ENCODE results near the gene CLIC4. TPM values are rescaled to one million over a fixed set of nuclear protein-coding genes. Genes with fewer than 3 reads are reported as not detected.

Gene CLIC4
- total and polyA plus RNA-seq, 2 experiments from 2014 or later: 92.5 to 308 TPM

DNA sequence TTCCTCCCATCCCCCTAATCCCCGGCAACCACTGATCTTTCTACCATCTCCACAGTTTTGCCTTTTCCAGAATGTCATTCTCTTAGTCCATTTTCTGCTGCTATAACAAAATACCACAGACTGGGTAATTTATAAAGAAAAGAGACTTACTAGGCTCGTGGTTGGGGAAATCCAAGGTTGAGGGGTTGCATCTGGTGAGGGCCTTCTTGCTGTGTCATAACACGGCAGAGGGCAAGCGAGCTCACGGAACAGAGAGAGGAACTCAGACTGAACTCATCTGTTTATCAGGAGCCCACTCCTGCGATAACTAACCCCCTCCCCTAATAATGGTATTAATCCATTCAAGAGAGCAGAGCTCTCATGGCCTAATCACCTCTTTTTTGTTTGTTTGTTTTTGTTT is 132.8 kb downstream of the CLIC4 start:
- H3K4me2 ChIP-seq: no peak overlapping the region
- Mint-ChIP-seq H3K27ac (no peak overlapping the region), H3K9me3 (no peaks in the 10 kb centered on the region), H3K27me3 (ENCODE audit: insufficient read depth, low read depth, poor library complexity) (peaks cover 1% of the 10 kb centered on the region), H3K4me3 (no peak overlapping the region), H3K4me1 (peaks cover 3% of the 10 kb centered on the region), H3K36me3 (ENCODE audit: low read depth) (no peaks in the 10 kb centered on the region)
- no peaks in the 10 kb centered on the region for H3F3A ChIP-seq (replicated peaks; ENCODE audit: low read depth)
- no peaks in the 10 kb centered on the region for H3K79me2 ChIP-seq (replicated peaks; ENCODE audit: insufficient read depth)
- H3K27ac ChIP-seq (ENCODE audit: low read depth): no peak overlapping the region
- H3K27me3 ChIP-seq (ENCODE audit: insufficient read depth): no peaks in the 10 kb centered on the region
- no peaks in the 10 kb centered on the region for H3K36me3 ChIP-seq (ENCODE audit: insufficient read depth)
- H2AFZ ChIP-seq: no peak overlapping the region
- ATAC-seq (no peak), DNase-seq (ENCODE audit: low spot score) (no peak)
- no peaks in the 10 kb centered on the region for H3K9me2 ChIP-seq (ENCODE audit: insufficient read depth)
- no peak overlapping the region for H3K4me3 ChIP-seq
- H3K4me1 ChIP-seq (ENCODE audit: insufficient read depth): no peaks in the 10 kb centered on the region
- TF ChIP-seq ZNF114 (CRISPR knock-in tag; IDR thresholded peaks at IDR 0.05): no peak
- H4K20me1 ChIP-seq (replicated peaks; ENCODE audit: insufficient read depth): no peaks in the 10 kb centered on the region

GRCh38 chr1:24878775-24879742 is 133.8 kb downstream of the CLIC4 start:
- Mint-ChIP-seq H3K36me3 (ENCODE audit: low read depth) (no peaks in the 10 kb centered on the region), H3K4me3 (no peak overlapping the region), H3K9me3 (no peaks in the 10 kb centered on the region), H3K27ac (no peak overlapping the region), H3K27me3 (ENCODE audit: insufficient read depth, low read depth, poor library complexity) (peaks cover 1% of the 10 kb centered on the region), H3K4me1 (peaks cover 3% of the 10 kb centered on the region)
- H3K27ac ChIP-seq (ENCODE audit: low read depth): no peak overlapping the region
- no peaks in the 10 kb centered on the region for H4K20me1 ChIP-seq (replicated peaks; ENCODE audit: insufficient read depth)
- no peak overlapping the region for H3K4me2 ChIP-seq
- H3K4me1 ChIP-seq (ENCODE audit: insufficient read depth): no peaks in the 10 kb centered on the region
- no peaks in the 10 kb centered on the region for H3K79me2 ChIP-seq (replicated peaks; ENCODE audit: insufficient read depth)
- H3K36me3 ChIP-seq (ENCODE audit: insufficient read depth): no peaks in the 10 kb centered on the region
- no peak overlapping the region for H2AFZ ChIP-seq
- H3K27me3 ChIP-seq (ENCODE audit: insufficient read depth): no peaks in the 10 kb centered on the region
- no peak for DNase-seq (ENCODE audit: low spot score)
- no peaks in the 10 kb centered on the region for H3F3A ChIP-seq (replicated peaks; ENCODE audit: low read depth)
- ATAC-seq: no peak
- no peaks in the 10 kb centered on the region for H3K9me2 ChIP-seq (ENCODE audit: insufficient read depth)
- H3K4me3 ChIP-seq: no peak overlapping the region
- no peak for TF ChIP-seq CREB1 (CRISPR knock-in tag; IDR thresholded peaks at IDR 0.05; ENCODE audit: low read depth)
- TF ChIP-seq EZH2 (IDR thresholded peaks at IDR 0.05; ENCODE audit: low read depth, unreplicated experiment): no peak
- TF ChIP-seq, protein P1, sequence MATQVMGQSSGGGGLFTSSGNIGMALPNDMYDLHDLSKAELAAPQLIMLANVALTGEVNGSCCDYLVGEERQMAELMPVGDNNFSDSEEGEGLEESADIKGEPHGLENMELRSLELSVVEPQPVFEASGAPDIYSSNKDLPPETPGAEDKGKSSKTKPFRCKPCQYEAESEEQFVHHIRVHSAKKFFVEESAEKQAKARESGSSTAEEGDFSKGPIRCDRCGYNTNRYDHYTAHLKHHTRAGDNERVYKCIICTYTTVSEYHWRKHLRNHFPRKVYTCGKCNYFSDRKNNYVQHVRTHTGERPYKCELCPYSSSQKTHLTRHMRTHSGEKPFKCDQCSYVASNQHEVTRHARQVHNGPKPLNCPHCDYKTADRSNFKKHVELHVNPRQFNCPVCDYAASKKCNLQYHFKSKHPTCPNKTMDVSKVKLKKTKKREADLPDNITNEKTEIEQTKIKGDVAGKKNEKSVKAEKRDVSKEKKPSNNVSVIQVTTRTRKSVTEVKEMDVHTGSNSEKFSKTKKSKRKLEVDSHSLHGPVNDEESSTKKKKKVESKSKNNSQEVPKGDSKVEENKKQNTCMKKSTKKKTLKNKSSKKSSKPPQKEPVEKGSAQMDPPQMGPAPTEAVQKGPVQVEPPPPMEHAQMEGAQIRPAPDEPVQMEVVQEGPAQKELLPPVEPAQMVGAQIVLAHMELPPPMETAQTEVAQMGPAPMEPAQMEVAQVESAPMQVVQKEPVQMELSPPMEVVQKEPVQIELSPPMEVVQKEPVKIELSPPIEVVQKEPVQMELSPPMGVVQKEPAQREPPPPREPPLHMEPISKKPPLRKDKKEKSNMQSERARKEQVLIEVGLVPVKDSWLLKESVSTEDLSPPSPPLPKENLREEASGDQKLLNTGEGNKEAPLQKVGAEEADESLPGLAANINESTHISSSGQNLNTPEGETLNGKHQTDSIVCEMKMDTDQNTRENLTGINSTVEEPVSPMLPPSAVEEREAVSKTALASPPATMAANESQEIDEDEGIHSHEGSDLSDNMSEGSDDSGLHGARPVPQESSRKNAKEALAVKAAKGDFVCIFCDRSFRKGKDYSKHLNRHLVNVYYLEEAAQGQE (IDR thresholded peaks at IDR 0.05; ENCODE audit: unreplicated experiment): no peak
- no peak for TF ChIP-seq CTCF (conservative IDR thresholded peaks at IDR 0.05; ENCODE audit: low read depth in 2 of 2)
- TF ChIP-seq NANOG (IDR thresholded peaks at IDR 0.05; ENCODE audit: borderline replicate concordance): no peak
- no peak for TF ChIP-seq ZNF331 (CRISPR knock-in tag; IDR thresholded peaks at IDR 0.05; ENCODE audit: low read depth)
- TF ChIP-seq POLR2AphosphoS5 (IDR thresholded peaks at IDR 0.05; ENCODE audit: low read depth): no peak
- TF ChIP-seq ETS1 (IDR thresholded peaks at IDR 0.05): no peak
- no peak for TF ChIP-seq EZH2phosphoT487 (IDR thresholded peaks at IDR 0.05; ENCODE audit: unreplicated experiment)
- no peak for TF ChIP-seq ZNF114 (CRISPR knock-in tag; IDR thresholded peaks at IDR 0.05)

Measured in GM23338 (cell line).